GM18499 (cell line): ENCODE measurements around the gene ATG10.
"Not testable (repeated sequence)": the region's sequence is repeated elsewhere in the genome, so short reads cannot be mapped to it uniquely, and the experiment has no call there.

Source experiments
- ATAC-seq: cut with Tn5 transposase; IDR thresholded peaks from one replicate; pipeline ENCODE4 v1.9.1; 2021; ENCODE audit warnings: moderate number of reproducible peaks; ENCODE audit not compliant: insufficient read depth, unreplicated experiment

The ATG10 gene

GRCh38 chr5:82107267-82107666 is 135.4 kb downstream of the ATG10 start:
- no peak for ATAC-seq

DNA sequence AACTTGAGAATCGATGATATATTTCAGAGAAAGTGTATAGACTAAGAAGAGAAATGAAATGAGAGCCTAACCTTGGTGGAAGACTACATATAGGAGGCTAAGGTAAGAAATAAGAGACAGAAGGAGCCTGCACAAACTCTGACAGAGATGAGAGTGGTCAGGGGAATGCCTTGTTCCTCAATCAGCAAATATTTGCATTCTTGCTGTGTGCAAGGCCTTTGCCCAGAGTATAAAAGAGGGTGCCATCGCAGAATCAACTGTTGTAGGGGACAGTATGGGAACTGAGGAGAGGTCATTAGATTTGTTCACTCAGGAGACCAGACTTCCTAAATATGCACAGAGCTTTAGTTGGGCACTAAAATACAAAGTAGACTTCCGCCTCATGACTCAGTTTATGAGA is 137.2 kb downstream of the ATG10 start:
- ATAC-seq: no peak

- not testable (repeated sequence) for ATAC-seq
These were observed 138.1 kb downstream of the ATG10 start for GRCh38 chr5:82109915-82110314.

- ATAC-seq: no peak
These were observed 139.4 kb downstream of the ATG10 start for GRCh38 chr5:82111191-82111590.

DNA sequence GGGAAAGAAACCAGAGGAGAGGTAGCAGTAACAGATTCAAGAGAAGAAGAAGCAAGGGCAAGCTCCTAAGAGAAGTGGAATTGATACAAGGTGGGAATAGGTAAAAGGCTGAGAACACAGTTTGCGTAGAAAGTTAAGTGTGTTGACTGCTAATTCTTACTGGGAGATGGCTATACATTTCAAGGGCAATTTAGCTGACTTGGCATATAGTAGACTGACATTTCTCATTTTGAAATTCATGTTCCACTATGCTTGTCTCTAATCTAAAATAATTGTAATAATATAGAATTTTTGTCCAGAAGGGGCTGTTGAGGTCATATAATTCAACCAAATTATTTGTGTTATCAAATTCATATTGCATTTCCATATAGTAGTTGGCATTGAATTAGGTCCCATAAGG is 144.0 kb downstream of the ATG10 start:
- ATAC-seq: no peak

- no peak for ATAC-seq
These were observed 148.1 kb downstream of the ATG10 start for GRCh38 chr5:82119889-82120288.

- no peak for ATAC-seq
These were observed 158.0 kb downstream of the ATG10 start for GRCh38 chr5:82129723-82130285.

- no peak for ATAC-seq
These were observed 158.8 kb downstream of the ATG10 start for GRCh38 chr5:82130602-82131001.

DNA sequence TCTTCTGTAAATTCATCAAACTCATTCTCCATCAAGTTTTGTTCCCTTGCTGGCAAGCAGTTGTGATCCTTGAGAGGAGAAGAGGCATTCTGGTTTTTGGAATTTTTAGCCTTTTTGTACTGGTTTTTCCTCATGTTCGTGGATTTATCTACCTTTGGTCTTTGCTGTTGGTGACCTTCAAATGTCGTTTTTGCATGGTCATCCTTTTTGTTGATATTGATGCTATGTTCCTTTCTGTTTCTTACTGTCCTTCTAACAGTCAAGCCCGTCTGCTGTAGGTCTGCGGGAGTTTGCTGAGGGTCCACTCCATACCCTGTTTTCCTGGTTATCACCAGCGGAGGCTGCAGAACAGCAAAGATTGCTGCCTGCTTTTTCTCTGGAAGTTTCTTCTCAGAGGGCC is 165.4 kb downstream of the ATG10 start:
- ATAC-seq: no peak

- not testable (repeated sequence) for ATAC-seq
These were observed 168.0 kb downstream of the ATG10 start for GRCh38 chr5:82139837-82140236.

DNA sequence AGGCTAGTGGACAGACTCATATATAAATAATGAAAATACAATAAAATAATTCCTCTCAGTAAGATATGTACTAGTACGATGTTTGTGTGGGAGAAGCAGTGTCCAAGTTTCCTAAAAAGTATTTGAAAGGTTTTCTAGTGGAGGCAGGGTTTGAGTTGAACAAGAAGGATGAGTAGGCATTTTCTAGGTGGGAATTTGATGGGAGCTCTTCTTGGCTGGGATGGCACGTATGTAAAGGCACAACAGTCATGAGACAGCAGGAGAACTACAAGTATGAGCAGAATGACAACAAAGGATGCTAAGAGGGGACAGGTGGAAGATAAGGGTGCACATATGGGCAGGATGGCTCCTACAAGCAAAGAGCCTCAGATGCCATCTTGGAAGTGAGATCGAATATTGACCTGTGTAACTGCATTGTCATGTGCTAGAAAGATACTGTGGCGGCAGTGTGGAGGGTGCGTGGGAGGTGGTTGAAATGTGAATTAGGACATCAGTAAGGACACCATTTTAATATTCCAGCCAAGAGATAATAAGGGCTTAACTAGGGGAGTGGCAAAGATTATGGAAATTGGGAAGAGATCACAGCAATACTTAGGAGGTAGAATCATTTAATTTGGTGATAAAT is 170.5 kb downstream of the ATG10 start:
- no peak for ATAC-seq

DNA sequence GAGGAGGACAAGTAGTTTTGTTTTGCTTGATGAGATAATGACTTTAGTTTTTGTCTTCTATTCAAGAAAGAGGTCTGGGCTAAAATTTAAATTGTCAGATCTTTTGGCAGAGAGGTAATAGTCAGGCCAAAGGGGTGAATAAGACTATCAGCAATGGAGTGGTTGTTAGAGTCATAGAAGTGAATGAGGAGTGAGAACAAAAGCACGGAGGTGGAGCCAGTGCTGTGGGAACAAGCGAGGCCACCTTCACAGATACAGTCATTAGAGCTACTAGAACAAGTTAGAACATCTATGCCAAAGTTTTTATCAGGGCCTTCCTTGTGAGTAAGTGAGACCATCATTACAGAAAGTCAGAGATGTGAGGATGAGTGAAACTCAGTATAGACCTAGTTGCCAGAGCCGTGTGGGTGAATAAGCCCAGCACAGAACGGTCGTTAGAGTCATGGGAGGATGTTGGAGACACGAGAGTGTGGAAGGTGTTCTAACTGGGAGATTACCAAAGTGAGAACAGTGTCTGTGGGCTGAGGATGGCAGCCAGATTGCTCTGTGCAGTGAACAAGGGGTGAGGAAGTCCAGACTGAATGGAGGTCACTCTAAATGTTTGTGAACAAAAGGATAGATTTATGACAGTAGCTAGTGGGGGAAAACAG is 171.2 kb downstream of the ATG10 start:
- ATAC-seq: no peak

GRCh38 chr5:82147860-82148573 is 176.2 kb downstream of the ATG10 start:
- ATAC-seq: no peak

- no peak for ATAC-seq
These were observed 177.6 kb downstream of the ATG10 start for GRCh38 chr5:82149434-82149833.

- ATAC-seq: no peak
These were observed 178.7 kb downstream of the ATG10 start for GRCh38 chr5:82150559-82150958.

GRCh38 chr5:82151204-82151603 is 179.4 kb downstream of the ATG10 start:
- no peak for ATAC-seq

DNA sequence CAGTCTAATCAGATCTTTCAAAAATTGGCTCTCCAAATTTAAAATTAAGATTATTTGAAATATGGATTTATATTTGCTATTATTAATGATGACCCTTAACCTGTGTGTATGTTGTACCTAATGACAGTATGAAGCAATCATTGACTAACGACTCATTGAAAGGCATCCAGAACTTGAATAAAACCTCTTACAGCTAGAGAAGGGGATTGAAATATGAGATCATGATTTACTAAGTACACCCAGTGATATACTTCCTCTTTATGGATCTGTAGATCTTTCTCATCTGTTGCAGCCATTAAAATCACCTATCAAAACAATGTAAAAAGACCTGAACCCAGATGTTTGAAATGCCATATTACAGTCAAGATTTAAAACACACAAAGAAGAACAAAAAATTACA is 179.8 kb downstream of the ATG10 start:
- ATAC-seq: no peak

DNA sequence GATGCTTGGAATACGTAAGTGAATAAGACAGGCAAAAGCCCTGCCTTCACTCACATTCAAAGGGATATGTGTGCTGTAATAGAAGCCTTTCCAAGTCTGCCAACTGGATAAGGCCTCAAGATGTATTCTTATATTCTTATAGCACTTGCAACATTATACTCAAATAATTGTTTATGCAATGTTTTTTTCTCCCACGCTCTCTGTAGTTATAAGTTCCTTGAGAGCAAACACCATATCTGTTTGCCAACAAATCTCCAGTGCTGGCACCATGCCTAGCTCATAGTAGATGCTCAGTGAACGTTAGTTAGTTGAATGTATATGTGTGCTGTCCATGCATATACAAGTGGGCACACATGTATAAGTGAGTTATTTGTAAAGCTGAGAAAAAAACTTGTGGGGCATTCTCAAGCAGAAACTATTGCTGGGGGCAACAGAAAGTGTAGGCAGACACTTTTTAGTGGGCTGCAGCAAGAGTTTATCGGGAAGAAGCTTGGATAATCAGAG is 181.2 kb downstream of the ATG10 start:
- no peak for ATAC-seq

GRCh38 chr5:82154776-82155175 is 183.0 kb downstream of the ATG10 start:
- ATAC-seq: no peak

DNA sequence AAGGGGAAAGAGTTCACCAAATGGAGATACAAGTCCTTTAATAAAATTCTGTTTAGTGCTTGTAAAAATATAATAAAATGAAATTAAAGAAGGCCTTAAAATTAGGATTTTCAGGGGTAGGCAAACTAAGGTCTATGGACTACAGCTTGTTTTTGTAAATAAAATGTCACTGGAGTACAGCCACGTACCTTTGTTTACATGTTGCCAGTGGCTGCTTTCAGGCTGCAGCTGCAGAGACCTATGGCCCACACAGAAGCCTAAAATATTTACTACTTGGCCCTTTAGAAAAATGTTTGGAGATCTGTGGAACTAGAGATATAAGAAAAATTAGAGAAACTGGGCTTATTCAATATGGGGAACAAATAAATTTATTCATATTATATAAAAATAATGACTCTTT is 183.5 kb downstream of the ATG10 start:
- no peak for ATAC-seq

- no peak for ATAC-seq
These were observed 185.1 kb downstream of the ATG10 start for GRCh38 chr5:82156874-82157273.
